Keratinocyte (primary cell): ENCODE data around the gene DUSP28. TPM values are rescaled to one million over a fixed set of nuclear protein-coding genes. Genes with fewer than 3 reads are reported as not detected.

ENCODE experiments used
- DNase-seq: peaks from one replicate; pipeline ENCODE4 v3.0.0-alpha.2; 2011; ENCODE audit warnings: low read depth, missing footprints, low spot score
- FAIRE-seq: peaks from 2 replicates; lab custom pipeline; 2011; peaks lifted over from hg19 to GRCh38; lab: Jason Lieb, UNC
- H2AFZ ChIP-seq: 2 replicates; pipeline ENCODE4 v1.6.0; 2012; ENCODE audit warnings: low read length, control low read depth, inconsistent platforms; ENCODE audit not compliant: control insufficient read depth
- H3K27ac ChIP-seq: 2 replicates; pipeline ENCODE4 v1.5.1; 2011; ENCODE audit warnings: low read length; ENCODE audit not compliant: control insufficient read depth, insufficient read depth
- H3K27me3 ChIP-seq: 3 replicates; pipeline ENCODE4 v1.6.0; 2011; ENCODE audit warnings: low read length; ENCODE audit not compliant: control insufficient read depth, insufficient read depth; ENCODE audit errors: extremely low read depth
- H3K36me3 ChIP-seq, 2 experiments: 2 replicates in 1 of 2; 3 replicates in 1 of 2; pipeline ENCODE4 v1.5.1; 2011; ENCODE audit warnings: low read length in 2 of 2, mild to moderate bottlenecking in 1 of 2; ENCODE audit not compliant: control insufficient read depth in 2 of 2, insufficient read depth in 2 of 2; ENCODE audit errors: extremely low read depth in 1 of 2
- H3K4me1 ChIP-seq: 3 replicates; pipeline ENCODE4 v1.5.1; 2011; ENCODE audit warnings: low read length; ENCODE audit not compliant: control insufficient read depth, insufficient read depth; ENCODE audit errors: extremely low read depth
- H3K4me2 ChIP-seq: 3 replicates; pipeline ENCODE4 v1.6.0; 2011; ENCODE audit warnings: low read depth, low read length; ENCODE audit not compliant: control insufficient read depth, insufficient read depth; ENCODE audit errors: extremely low read depth
- H3K4me3 ChIP-seq, 3 experiments: fragments of 200-600 bp in 1 of 3; sonication (generic) in 1 of 3; 2 replicates in 2 of 3; 3 replicates in 1 of 3; pipeline ENCODE4 v1.5.1; 2011 to 2016; ENCODE audit warnings: low read length in 3 of 3, mild to moderate bottlenecking in 3 of 3, control low read depth in 2 of 3, inconsistent platforms in 1 of 3, low read depth in 1 of 3, mixed read lengths in 1 of 3, mixed run types in 1 of 3, moderate library complexity in 1 of 3; ENCODE audit not compliant: control insufficient read depth in 2 of 3, insufficient read depth in 2 of 3; ENCODE audit errors: extremely low read depth in 1 of 3
- H3K79me2 ChIP-seq: 2 replicates; pipeline ENCODE4 v1.6.0; 2012; ENCODE audit warnings: low read length; ENCODE audit not compliant: control insufficient read depth, insufficient read depth
- H3K9ac ChIP-seq: 3 replicates; pipeline ENCODE4 v1.6.0; 2011; ENCODE audit warnings: low read length; ENCODE audit not compliant: control insufficient read depth, insufficient read depth; ENCODE audit errors: extremely low read depth
- H3K9me1 ChIP-seq: 3 replicates; pipeline ENCODE4 v1.6.0; 2011; ENCODE audit warnings: low read length; ENCODE audit not compliant: control insufficient read depth, insufficient read depth; ENCODE audit errors: extremely low read depth
- H3K9me3 ChIP-seq: 2 replicates; pipeline ENCODE4 v1.5.1; 2012; ENCODE audit warnings: low read depth, low read length; ENCODE audit not compliant: control insufficient read depth
- H4K20me1 ChIP-seq: 3 replicates; pipeline ENCODE4 v1.6.0; 2011; ENCODE audit warnings: low read length; ENCODE audit not compliant: control insufficient read depth, insufficient read depth; ENCODE audit errors: extremely low read depth
- EZH2 ChIP-seq: IDR thresholded peaks from one replicate; pipeline ENCODE4 v1.6.1; 2012; ENCODE audit warnings: inconsistent platforms, mild to moderate bottlenecking, low read length, moderate library complexity
- dilution Hi-C: fragments of 300-500 bp; cut with MboI; formaldehyde crosslinking; loops from one replicate; pipeline ENCODE4 v1.7.0; 2020; ENCODE audit warnings: low sequenced_read_pairs; ENCODE audit not compliant: extremely low pct_ligation_motif_present
- polyA plus RNA-seq, 5 experiments: library from polyadenylated mRNA; depleted of rRNA in 3 of 5; stranded (reverse) in 3 of 5; stranded (forward) in 1 of 5; unstranded in 1 of 5; fragments of >200 nt; gene quantifications; 1 replicate in 1 of 5; 2 replicates in 3 of 5; 3 replicates in 1 of 5; pipeline versions ENCODE4 v1.2.1 to v1.2.3, GENCODE V29; 2011 to 2012; ENCODE audit warnings: missing spikeins in 2 of 5, low read depth in 1 of 5, low replicate concordance in 1 of 5
- TF ChIP-seq, protein P1 (sequence below), 3 experiments: IDR thresholded peaks in 1 of 3; conservative IDR thresholded peaks in 1 of 3; optimal IDR thresholded peaks in 1 of 3; 2 replicates in 2 of 3; 3 replicates in 1 of 3; pipeline versions ENCODE3 to v1.5.1; 2011; ENCODE audit warnings: low read length in 3 of 3, mild to moderate bottlenecking in 3 of 3, moderate library complexity in 2 of 3, control low read depth in 1 of 3, inconsistent platforms in 1 of 3; ENCODE audit not compliant: insufficient read depth in 2 of 3; ENCODE audit errors: extremely low read depth in 1 of 3

DUSP28 gene
- polyA plus RNA-seq, 1 donor (not counting 4 experiments of a cell fraction or from before 2014, with no cell fraction given): 4.4 TPM

DNA sequence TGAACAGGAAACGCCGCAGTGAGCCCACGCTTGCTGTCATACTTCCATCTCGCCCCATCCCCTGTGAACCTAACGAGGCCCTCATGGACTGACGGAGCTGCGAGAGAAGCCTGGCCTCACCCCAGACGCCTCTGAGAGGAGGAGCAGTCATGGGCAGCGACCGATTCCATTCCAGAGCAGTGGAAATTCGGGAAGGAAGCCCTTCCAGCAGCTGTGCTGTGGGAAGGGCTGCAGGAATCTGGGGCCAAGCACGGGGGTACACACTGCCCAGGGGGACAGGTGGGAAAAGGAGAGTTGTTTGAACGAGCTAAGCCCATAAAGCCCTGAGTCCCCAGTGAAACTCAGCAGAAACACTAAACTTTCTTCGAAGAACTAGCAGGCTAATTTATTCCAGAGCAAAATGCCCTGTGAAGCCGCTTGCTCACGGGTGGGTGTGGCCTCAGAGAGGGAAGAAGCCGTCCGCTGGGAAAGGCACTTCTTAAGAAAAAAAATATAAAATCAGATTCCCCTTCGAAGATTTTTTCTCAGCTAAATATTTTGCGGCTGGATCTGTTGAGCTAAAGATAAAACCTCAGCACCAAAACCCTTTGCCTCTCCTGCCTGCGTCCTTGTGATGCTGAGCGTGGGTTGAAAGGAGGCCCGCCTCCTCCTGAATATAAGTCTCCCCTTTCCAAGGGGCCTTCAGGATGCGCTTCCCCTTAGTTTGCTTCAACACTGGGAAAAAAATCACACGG is 40.6 kb upstream of the DUSP28 start:
- TF ChIP-seq, protein P1, sequence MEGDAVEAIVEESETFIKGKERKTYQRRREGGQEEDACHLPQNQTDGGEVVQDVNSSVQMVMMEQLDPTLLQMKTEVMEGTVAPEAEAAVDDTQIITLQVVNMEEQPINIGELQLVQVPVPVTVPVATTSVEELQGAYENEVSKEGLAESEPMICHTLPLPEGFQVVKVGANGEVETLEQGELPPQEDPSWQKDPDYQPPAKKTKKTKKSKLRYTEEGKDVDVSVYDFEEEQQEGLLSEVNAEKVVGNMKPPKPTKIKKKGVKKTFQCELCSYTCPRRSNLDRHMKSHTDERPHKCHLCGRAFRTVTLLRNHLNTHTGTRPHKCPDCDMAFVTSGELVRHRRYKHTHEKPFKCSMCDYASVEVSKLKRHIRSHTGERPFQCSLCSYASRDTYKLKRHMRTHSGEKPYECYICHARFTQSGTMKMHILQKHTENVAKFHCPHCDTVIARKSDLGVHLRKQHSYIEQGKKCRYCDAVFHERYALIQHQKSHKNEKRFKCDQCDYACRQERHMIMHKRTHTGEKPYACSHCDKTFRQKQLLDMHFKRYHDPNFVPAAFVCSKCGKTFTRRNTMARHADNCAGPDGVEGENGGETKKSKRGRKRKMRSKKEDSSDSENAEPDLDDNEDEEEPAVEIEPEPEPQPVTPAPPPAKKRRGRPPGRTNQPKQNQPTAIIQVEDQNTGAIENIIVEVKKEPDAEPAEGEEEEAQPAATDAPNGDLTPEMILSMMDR (optimal IDR thresholded peaks at IDR 0.05 in 1 of 3, IDR thresholded peaks at IDR 0.05 in 1 of 3, conservative IDR thresholded peaks at IDR 0.05 in 1 of 3; ENCODE audit: extremely low read depth in 1 of 3, insufficient read depth in 2 of 3, low read length in 3 of 3): no peak
- no peak for TF ChIP-seq EZH2
- DNase-seq (no peak), FAIRE-seq (peak; percentile 9)
- Histone ChIP-seq H4K20me1 (no peaks in the 10 kb centered on the region), H3K4me1 (peaks cover 12% of the 10 kb centered on the region), H3K79me2 (no peaks in the 10 kb centered on the region), H3K36me3 (no peaks in the 10 kb centered on the region), H3K9ac (no peak overlapping the region), H2AFZ (no peak overlapping the region), H3K9me3 (no peaks in the 10 kb centered on the region), H3K9me1 (no peaks in the 10 kb centered on the region), H3K27me3 (peaks cover 14% of the 10 kb centered on the region), H3K4me3 (peak overlapping the region in 1 of 3 experiments; percentile 35), H3K4me2 (peak overlapping the region; percentile 71), H3K27ac (no peak overlapping the region)
- dilution Hi-C loops: no loop called here

DNA sequence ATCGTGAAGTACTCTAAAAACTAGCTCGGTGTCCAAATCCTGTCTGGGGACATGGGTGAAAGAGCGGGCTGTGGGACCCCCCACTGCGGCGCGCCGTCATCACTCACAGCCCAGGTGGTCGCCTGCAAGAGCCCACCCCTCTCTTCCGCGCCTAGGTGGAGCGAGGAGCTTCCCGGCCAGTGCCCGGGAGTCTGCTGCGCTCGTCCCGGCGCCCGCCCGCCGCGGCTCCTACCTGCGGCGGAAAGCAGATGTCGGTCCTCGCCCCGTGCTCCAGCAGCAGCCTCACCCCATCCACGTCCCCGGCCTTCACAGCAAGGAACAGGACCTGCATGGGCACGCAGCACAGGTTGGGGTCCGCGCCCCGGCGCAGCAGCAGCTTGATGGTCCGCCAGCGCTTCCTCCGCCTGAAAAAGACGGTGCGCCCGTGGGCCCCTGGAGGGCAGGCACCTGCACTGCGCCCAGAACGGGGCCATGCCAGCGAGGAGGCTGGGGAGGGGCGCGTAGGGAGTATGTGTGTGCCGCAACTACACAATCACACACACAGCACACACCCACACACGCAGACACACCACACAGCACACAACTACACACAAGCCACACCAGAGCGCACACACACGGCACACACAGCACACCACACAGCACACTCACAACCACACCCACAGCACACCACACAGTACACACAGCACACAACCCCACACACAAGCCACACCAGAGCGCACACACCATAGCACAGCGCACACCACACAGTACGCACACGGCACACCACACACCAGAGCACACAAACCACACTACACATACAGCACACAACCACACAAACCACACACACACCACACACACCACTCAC is 39.8 kb upstream of the DUSP28 start:
- H4K20me1 ChIP-seq: no peaks in the 10 kb centered on the region
- H3K9me3 ChIP-seq: peaks cover 6% of the 10 kb centered on the region
- dilution Hi-C loops: no loop called here
- H3K36me3 ChIP-seq: no peaks in the 10 kb centered on the region
- peaks cover 14% of the 10 kb centered on the region for H3K27me3 ChIP-seq
- H2AFZ ChIP-seq: no peak overlapping the region
- no peak overlapping the region for H3K9ac ChIP-seq
- peak overlapping the region in 1 of 3 experiments; percentile 35 for H3K4me3 ChIP-seq
- no peaks in the 10 kb centered on the region for H3K79me2 ChIP-seq
- H3K4me1 ChIP-seq: peaks cover 7% of the 10 kb centered on the region
- DNase-seq: no peak
- no peaks in the 10 kb centered on the region for H3K9me1 ChIP-seq
- no peak for FAIRE-seq
- TF ChIP-seq EZH2: no peak
- TF ChIP-seq, protein P1 (optimal IDR thresholded peaks at IDR 0.05 in 1 of 3, IDR thresholded peaks at IDR 0.05 in 1 of 3, conservative IDR thresholded peaks at IDR 0.05 in 1 of 3; ENCODE audit: extremely low read depth in 1 of 3, insufficient read depth in 2 of 3, low read length in 3 of 3): peak in 1 of 3 experiments; percentile 18
- peak overlapping the region; percentile 71 for H3K4me2 ChIP-seq
- no peak overlapping the region for H3K27ac ChIP-seq
